HL-60 (cell line): ENCODE results near the gene NINJ2.

Experiments used
- DNase-seq, 2 experiments: peaks; one replicate each; pipeline ENCODE4 v3.0.0-alpha.2; 2010 to 2020; ENCODE audit warnings: low read depth in 1 of 2, low spot score in 1 of 2
- H3K27ac ChIP-seq: fragments of 250-450 bp; sonication (Bioruptor Pico); replicated peaks from 2 replicates; pipeline ENCODE4 v1.5.1; 2020; ENCODE audit warnings: mild to moderate bottlenecking, moderate library complexity
- H3K27me3 ChIP-seq: fragments of 250-450 bp; sonication (Bioruptor Pico); 2 replicates; pipeline ENCODE4 v1.5.1; 2021; ENCODE audit warnings: mild to moderate bottlenecking, moderate library complexity; ENCODE audit not compliant: insufficient read depth, poor library complexity, severe bottlenecking
- H3K4me3 ChIP-seq: replicated peaks from 2 replicates; pipeline ENCODE4 v1.5.1; 2011; ENCODE audit warnings: mild to moderate bottlenecking, control low read depth, low read length; ENCODE audit not compliant: insufficient read depth
- GABPA ChIP-seq: IDR thresholded peaks from 2 replicates; pipeline ENCODE4 v1.6.1; 2012; ENCODE audit warnings: low read depth
- POLR2AphosphoS5 ChIP-seq: IDR thresholded peaks from 2 replicates; pipeline ENCODE4 v1.6.1; 2012; ENCODE audit warnings: low read depth
- REST ChIP-seq: IDR thresholded peaks from 2 replicates; pipeline ENCODE4 v1.6.1; 2012; ENCODE audit warnings: low read depth; ENCODE audit not compliant: insufficient replicate concordance
- SPI1 ChIP-seq: IDR thresholded peaks from 2 replicates; pipeline ENCODE4 v1.6.1; 2012; ENCODE audit warnings: low read depth, mild to moderate bottlenecking, borderline replicate concordance
- TF ChIP-seq, protein P1 (sequence below): IDR thresholded peaks from one replicate; pipeline ENCODE4 v1.5.1; 2011; ENCODE audit warnings: low read length, control low read depth, inconsistent platforms; ENCODE audit not compliant: insufficient read depth

NINJ2 gene

DNA sequence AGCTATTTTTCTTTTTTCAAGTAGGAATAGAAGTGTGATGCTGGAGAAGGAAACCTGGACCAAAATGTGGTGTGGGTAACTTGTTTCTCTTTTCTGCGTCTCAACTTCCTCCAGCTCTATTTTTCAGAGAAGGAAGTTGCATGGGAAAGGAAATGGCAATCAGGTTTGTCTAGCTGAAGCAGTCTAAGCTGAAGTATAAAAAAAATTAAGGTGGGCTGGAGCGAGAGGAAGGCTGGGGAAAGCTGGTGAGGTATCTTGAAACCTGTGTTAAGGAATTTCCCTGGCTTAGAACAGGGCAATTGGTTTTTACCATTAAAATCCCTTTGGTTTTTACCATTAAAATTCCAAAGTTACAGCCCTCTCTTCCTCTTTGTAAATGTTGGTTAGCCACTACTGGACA lies 34.2 kb upstream of the NINJ2 start:
- DNase-seq, result peak in 1 of 2 experiments; percentile 52
- H3K27ac ChIP-seq, result no peak overlapping the region
- no peaks in the 10 kb centered on the region for H3K27me3 ChIP-seq
- no peak overlapping the region for H3K4me3 ChIP-seq
- TF ChIP-seq SPI1 (no peak), GABPA (no peak), REST (no peak)
- TF ChIP-seq, protein P1, sequence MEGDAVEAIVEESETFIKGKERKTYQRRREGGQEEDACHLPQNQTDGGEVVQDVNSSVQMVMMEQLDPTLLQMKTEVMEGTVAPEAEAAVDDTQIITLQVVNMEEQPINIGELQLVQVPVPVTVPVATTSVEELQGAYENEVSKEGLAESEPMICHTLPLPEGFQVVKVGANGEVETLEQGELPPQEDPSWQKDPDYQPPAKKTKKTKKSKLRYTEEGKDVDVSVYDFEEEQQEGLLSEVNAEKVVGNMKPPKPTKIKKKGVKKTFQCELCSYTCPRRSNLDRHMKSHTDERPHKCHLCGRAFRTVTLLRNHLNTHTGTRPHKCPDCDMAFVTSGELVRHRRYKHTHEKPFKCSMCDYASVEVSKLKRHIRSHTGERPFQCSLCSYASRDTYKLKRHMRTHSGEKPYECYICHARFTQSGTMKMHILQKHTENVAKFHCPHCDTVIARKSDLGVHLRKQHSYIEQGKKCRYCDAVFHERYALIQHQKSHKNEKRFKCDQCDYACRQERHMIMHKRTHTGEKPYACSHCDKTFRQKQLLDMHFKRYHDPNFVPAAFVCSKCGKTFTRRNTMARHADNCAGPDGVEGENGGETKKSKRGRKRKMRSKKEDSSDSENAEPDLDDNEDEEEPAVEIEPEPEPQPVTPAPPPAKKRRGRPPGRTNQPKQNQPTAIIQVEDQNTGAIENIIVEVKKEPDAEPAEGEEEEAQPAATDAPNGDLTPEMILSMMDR, result no peak

- peak; percentile 57 to 85 for DNase-seq
- H3K27ac ChIP-seq, result peak overlapping the region; percentile 41
These were observed 31.7 kb upstream of the NINJ2 start for GRCh38 chr12:694734-695503.

GRCh38 chr12:693934-694533 lies 30.8 kb upstream of the NINJ2 start:
- DNase-seq, result no peak
- Histone ChIP-seq H3K27ac (peak overlapping the region; percentile 41), H3K4me3 (no peak overlapping the region), H3K27me3 (no peaks in the 10 kb centered on the region)
- TF ChIP-seq GABPA (no peak), REST (no peak), POLR2AphosphoS5 (no peak), SPI1 (no peak)
- TF ChIP-seq, protein P1, result no peak

More at GRCh38 chr12:694734-695503, 31.7 kb upstream of the NINJ2 start:
- TF ChIP-seq SPI1, result no peak
- peak; percentile 56; the same call in 1 of the 2 replicates for TF ChIP-seq POLR2AphosphoS5
- no peak for TF ChIP-seq REST
- no peak for TF ChIP-seq GABPA
- TF ChIP-seq, protein P1, result no peak
- H3K4me3 ChIP-seq, result no peak overlapping the region
- H3K27me3 ChIP-seq, result no peaks in the 10 kb centered on the region
